ENCODE results near the gene RPS6KA2.

Gene RPS6KA2

DNA sequence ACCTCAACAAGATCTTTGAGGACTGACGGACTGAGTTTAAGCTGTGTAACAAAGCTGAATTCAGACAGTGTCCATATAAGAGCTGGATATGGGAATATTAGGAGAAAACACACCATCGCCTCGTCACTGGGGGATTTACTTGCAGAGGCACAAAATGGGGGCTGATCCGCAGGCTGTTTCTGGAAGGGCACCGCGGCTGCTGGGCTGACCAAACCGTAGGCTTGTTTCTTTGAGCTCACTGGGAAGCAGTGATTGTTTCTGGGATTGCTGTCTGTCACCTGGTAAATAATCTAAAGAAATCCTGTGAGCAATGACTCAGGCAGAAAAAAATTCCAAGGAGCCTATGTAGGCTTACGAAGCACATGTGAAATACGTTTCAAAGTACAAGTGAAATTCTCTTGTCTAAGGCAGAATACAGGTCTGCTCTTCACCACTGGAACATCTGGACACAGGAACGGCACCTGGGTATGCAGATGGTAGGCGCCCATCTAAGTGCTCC, 180.4 kb downstream of the RPS6KA2 start:
- no peak for DNase-seq (ENCODE audit: low read depth)

DNA sequence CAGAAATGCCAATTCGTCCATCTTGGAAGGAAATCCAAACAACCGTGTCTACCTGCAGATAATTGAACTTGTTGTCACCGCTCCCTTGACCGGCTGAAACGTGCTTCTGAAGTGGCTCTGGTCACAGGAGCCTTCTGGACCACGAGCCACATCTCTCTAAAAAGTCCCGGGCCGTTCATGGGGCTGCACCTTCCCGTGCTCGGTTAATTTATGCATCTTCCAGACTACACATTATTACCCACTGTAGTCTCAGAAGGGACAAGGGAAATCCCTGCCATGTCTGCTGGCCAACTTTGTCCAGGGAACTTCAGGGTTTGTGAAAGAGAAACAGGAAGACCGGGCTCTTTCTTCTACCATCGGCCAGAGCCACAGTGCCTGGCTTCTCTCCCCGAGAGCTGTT, 180.9 kb downstream of the RPS6KA2 start:
- DNase-seq (ENCODE audit: low read depth): no peak

DNA sequence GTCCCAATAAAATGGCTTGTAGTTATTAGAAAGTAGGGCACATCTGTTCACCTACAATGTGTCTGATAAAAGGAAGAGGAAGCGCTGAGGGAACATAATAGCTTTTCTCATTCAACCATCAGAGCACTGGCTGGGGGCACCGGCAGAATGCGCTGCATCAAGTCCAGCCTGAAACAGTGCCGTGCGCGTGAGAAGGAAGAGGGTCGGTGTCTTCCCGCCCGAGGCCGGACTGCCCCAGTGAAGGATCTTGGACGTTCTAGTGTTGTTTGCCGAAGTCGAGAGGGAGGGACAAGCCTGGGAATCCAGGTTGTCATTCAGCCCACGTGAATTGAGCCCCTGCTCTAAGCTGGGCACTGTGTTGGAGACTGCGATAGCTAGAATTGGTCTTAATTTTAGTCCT, 182.6 kb downstream of the RPS6KA2 start:
- no peak for DNase-seq (ENCODE audit: low read depth)

DNA sequence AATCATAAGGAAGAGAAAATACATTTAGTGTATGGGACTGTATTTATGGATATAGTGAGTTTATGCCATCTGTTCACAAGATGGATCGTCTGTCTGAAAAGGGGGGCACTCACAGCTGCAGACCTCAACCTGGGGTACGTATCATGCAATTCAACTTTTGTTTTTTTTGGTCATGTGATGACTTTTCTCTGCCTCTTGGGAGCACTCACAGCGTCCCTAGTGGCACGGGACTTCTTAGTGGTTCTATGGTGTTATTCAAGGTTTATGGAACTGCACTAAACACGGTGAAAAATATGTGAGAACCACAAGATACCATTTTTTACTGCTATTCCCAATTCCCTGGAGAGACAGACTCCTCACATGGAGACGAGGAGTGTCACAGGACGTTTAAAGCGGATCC, 183.9 kb downstream of the RPS6KA2 start:
- DNase-seq (ENCODE audit: low read depth): no peak

DNA sequence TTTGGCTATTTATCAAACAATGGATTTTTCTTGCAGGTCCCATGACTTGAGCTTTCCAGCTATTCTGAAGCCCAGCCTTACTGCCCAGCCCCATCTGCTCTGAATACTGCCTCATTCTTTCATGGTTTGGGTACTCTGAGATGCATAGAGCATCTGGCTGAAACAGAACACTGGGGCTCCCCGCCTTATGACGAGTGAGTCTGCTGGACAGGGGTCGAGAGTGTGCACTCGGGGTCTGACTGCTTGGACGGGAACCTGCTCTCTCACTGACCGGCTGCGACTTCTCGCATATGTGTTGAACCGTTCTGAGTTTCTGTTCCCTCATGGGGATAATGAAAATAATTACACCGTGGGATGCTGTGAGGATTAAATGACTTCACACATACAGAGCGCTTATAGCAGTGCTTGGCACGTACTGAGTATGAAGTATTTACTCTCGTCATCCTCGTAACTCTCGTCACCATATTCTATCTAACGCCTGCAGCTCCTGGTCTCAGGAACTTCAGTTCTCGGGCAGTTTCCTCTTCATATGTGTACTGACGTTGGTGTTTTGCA, 184.8 kb downstream of the RPS6KA2 start:
- DNase-seq (ENCODE audit: low read depth): no peak

DNA sequence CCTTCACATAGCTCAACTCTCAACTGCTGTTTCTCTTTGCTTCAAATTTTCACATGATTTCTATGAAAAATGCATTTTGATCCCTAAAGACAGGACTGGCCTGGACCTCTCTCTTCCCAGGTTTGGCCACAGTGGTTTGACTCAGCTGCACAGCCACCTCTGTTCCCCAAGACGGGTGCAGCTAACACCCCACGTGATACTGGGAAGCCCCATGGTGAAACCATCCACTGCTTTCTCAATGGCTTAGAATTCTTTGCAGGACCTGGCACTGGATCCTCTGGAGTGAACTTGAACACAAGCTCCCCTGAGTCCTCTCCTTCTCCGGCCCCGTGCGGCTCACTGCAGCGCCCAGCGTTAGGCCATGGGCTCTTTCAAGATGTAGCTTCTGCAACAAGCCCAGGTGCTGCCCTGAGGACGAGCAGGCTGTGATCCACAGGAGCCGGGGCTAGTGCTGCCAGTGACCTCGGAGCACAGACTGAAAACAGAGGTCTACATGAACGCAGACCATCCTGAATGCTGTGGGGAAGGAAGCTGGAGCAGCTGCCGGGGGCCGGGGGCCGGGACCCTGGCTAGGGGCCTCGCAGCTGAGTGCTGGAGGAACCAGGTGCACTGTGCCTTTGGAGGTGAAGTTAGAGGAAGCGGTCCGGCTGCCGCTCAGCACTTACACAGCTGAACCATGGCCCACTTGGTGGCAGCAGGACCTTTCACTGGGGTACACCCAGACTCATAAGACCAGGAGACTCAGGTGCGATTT, 185.5 kb downstream of the RPS6KA2 start:
- no peak for DNase-seq (ENCODE audit: low read depth)

DNA sequence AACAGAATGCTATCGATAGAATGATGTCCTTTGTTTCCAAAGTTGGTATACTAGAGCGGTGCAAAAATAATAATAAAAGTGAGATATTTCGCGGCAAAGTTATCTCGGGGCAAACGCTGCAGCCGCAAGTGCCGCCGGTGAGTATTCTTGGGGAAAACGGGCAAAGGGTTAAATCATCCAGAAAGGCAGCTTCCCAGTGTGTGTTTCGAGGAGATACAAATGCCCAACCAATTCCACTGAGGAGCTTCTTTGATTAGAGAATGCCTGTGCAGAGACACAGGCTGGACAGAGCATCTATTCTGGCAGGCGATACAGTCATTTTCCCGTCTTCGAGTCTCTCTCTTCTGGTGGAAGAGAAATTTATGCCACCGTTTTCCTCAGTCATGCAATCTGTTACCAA, 186.3 kb downstream of the RPS6KA2 start:
- no peak for DNase-seq (ENCODE audit: low read depth)

DNA sequence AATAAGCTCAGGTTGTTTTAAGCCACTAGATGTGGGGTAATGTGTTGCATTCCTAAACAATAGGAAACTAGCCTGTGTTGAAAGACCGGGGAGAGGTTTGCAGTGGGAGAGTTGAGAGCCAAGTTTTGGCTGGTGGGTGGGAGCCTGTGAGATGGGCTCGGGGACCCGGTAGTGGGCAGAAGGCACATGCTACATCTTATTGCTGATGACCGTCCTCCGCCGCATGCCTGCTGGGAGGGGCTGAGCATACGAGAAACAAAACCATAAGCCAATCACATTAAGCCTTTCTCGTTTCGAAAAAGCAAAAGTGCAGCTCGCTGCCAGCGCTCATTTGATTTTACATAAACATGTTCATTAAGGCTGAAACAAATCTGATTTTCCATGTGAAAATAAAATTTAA, 186.9 kb downstream of the RPS6KA2 start:
- no peak for DNase-seq (ENCODE audit: low read depth)

DNA sequence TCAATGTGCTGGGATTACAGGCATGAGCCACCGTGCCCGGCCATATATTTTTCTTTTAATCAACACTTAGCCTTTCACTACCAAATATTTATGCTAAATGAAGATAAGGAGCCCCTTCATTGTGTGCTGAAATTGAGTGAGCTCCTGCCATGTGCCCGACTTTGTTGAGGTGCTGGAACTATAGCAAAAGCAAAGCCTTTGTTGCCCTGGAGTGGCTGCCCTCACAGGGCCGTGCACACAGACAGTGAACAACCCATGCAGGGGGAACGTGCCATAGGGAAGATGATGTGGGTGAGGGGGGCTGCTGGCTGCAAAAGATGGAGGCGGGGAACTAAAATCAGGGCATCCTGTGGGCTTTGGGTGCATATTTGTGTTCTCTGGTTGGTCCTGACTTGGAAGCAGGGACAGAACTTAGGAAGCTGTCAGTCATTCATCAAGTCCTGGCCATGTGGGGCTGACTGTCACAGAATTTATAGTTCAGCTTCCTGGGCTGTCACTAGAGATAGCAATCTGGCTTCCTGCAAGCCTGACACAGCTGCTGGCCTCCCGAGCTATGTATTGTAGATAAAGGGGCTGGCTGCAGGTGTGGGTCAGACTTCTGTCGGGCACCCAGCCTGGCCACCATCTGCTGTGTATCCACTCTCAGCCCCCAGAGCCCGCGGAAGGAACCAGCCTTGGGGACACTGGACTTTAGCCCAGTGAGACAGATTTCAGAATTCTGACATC, 187.5 kb downstream of the RPS6KA2 start:
- DNase-seq (ENCODE audit: low read depth): no peak

DNA sequence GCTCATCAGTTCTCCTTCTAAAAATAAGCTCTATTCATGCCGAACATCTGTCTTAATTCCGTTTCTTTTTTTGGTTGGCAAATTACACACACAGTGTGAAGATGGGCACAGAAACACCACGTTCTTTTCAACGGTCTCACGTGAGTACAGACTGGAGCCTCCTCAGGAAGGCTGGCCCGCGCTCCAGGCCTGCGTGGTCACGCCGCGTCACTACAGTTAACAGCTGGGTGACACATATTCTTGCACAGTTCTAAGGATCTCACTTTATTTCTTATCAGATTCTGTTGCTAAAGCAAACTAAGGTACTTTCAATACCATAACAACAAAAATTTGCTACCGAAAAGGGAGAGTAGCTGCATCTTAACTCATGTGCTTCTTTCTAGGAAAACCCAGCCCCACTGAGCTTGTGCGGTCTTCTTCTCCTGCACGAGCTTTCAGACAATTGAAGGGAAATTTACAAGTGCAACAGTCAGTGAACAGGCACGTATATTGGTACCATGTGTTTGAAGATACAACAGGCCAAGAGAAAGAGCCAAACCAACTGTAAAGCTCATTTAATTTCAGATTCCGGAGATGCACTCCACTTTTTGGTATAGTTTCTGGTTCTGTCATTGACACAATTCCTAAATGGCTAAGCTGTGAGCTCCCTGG, 188.7 kb downstream of the RPS6KA2 start:
- no peak for DNase-seq (ENCODE audit: low read depth)

DNA sequence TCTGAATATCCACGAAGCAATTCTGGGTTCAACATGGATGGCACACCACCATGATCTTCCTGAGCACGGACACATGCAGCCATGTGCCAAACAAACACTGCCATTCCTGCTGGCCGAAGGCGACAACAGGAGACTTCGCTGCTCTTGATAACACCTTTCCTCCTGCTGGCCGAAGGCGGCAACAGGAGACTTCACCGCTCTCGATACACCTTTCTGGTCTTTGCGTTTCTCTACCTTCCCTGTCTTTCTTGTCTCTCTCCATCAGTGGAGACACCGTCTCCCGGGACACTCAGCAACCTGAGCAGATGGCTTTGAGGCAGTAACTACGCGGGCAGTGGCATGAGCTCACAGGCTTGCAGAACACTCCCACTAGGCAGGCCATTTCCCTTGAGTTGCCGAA, 189.4 kb downstream of the RPS6KA2 start:
- no peak for DNase-seq (ENCODE audit: low read depth)

DNA sequence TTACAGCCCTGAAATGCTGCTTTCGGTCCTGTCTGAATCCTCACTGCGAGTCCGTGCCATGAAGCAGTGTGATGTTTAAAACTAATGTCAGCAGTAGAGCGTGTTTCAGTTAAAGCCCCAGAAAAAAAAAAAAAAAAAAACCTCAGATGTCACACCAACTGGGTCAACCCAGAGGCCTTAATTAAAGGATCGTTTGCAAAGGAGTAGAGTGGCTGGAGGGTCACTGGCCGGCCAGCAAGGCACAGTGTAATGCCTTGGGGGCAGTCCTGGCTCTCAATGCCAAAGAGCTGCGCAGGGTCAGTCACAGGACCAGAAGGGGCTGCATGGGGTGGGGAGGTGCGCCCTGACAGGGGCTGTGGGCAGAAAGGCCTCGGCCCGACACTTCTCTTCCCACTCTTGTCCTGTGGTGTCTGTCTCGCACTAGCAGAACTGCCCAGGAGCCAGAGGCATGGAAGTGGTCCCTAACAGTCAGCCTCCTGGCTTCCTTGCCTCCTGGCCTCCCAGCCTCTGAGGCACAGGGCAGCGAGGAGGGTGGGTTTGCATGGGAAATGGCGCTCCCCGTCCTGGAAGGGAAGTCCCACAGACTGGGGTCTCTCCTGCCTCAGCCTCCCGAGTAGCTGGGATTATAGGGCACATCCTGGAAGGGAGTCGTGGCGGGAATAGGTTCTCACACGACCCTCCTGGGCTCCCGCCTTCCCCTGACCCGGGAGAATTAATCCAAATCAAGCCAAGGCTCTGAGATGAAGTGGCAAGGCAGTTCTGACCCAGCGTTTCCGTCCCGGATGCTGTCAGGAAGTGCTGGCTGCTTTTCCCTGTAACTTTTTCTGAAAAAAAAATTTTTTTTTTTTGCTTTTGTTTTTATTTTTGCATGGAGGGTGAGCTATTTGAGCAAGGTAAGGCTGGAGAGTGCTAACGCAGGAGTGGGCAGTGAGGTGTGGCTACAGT, 190.6 kb downstream of the RPS6KA2 start:
- DNase-seq (ENCODE audit: low read depth): no peak

DNA sequence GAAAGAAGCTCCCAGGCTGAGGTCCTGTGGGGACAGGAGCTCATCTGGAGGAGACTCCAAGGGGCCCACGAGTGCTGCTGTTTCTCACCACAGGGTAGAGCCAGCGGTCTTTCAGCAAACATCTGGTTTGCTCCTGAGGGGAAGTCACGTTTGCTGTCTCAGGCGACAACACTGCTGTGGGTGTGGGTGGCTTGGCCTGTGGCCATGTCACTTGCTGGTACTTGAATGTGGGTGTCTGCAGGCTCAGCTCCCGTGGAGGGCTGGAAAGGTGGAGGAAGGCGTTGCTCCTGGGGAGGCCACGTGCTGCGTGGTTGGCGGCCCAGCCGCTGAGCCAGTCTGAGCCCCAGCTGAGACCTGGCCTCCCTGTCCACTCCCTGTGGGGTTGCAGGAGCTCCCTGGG, 191.5 kb downstream of the RPS6KA2 start:
- DNase-seq (ENCODE audit: low read depth): no peak

DNA sequence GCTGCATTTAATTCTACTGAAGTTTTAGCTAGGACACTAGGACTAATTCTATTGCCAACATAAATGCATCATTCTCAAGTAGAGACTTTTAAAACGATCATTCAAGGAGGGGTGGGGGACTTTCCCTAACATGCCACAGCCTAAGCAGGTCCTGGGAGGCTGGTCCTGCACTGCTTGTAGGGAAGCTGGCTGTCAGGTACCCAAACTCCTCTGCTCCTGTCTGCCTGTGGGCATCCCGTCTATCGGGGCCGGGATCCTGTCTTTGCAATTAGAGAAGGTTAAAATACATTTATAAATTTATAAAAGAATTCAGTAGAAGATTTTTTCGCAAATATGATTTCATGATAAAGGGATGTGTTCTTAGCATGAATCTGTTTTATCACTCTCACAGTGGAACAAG, 192.7 kb downstream of the RPS6KA2 start:
- DNase-seq (ENCODE audit: low read depth): no peak

DNA sequence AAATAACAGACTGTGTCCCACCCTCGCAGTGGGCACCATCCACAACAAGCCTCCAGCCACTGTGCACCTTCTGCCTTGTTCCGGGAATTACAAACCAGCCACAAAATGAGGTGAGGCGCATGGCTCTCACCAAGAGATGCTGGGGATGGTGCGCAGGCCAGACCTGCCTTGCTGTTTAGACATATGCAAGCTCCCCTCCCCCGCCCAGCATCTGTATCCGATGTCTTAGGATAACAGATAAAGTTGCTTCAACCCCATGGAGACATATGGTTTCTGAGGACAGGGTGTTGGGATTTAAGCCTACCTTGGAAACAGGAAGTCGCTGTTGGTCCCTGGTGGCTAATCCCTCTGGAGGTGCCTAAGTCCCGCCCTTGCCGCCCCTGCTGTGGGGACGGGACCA, 194.0 kb downstream of the RPS6KA2 start:
- DNase-seq (ENCODE audit: low read depth): no peak

DNA sequence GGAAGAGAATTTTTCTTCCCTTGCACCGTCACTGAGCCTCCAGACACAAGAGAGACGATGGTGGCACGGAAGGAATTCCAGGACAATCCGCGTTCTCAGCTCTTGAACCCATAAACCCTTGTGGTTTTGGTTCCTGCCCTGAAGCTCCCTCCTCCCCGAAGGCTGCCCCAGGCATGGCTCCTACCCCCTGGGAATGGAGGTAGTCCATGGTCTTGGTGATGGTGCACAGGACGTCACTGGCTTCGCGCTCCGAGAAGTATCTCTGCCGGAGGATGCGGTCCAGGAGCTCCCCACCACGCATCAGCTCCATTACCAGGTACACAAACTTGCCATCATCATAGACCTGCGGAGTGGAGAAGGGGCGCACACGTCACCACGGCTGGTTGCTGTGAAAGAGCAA, 196.8 kb downstream of the RPS6KA2 start:
- no peak for DNase-seq (ENCODE audit: low read depth)

DNA sequence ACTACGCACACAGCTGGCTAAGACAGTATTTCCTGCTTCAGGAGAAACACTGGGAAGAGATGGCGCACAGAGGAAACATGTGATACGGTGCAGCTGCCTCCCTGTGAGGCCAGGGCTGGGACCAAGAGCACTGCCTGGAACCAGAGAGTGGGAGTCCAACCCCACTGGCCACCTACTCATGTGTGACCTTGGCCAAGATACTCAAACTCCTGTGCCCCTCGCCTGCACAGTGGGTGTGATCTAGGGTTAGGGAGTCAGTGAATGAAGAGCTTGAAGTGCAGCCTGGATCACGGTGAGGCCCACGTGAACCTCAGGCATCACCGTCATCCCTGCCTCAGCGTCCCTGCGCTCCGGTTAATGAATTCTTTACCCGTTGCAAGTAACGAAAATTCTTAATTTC, 202.6 kb downstream of the RPS6KA2 start:
- no peak for DNase-seq (ENCODE audit: low read depth)

DNA sequence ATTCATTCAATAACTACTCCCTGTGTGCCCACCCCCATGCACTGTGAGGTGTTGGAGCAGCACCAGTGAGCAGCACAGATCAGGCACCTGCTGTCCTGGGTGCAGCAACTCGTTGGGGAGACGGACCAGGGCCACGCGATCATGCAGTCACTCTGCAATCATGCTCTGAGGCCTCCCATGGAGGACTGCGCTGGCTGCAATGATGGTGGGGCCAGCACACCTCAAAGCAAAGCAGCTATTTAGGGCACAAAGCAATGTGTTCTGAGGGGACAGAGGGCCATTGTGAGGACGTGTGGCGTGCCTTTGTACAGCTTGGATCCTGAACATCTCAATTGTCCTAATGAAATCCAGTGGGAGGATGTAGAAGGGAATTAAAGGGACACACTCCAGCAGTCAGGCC, 203.3 kb downstream of the RPS6KA2 start:
- DNase-seq (ENCODE audit: low read depth): no peak

DNA sequence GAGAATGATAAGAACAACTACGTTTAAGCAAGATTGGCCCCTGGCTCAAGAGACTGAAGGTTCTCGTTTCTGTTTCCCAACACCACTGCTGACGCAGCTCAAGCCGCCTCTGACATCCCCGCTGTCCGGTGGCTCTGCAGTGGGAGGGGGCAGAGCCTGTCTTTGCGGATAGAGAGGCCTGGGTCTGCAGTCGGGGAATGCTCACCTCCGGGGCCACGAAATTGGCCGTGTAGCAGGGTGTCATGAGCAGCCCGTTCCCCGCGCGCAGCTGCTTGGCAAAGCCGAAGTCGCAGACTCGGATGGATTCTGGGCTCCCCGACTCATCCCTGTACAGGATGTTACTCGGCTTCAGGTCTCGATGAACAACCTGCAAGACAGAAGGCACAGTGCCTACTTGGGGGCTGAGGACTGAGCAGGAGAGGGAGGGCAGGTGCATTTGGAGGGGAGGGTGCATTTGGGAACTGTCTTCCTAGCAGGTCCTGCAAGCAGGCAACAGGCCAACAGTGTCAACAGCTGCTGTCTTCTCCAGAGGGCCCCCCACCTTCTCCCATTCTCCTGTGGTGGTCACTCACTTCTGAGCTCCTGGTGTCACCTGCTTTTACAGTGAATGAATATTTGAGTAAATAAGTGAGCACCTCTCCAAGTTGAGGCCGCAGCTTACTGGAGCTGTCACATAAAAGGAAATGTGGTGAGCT, 203.9 kb downstream of the RPS6KA2 start:
- no peak for DNase-seq (ENCODE audit: low read depth)

DNA sequence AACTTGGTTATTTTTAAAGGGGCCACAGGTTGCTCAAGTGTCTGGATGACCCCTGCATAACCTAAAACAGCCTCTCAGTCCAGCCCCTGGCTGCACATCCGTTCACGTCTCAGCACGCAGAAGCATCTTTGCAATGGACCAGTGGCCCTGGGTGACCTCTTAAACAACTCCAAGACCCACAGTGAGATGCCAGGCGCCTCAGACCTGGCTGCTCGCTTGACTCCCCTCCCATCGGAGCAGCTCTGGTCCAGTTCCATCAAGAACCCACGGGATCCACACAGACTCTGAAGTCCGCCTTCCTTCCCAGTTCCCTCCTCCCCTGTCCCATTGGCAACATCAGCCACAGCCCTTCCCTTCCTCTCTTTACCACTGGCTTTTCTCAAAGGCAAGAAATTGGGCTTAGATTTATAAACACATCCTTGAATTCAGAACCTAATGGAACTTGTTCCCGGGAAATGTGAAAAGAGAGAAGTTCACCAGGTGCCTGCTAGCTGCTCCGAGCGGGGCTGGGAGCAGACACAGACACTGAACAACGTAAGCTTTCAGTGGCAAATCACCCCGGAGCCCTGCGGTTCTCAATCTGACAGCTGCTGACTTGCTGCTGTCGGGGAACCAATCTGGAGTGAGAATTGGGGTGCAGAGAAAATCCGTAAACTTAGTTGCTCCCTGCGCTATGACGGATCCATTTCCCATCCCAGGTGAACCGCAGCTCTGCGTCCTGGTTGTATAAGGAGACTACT, 204.7 kb downstream of the RPS6KA2 start:
- no peak for DNase-seq (ENCODE audit: low read depth)

All from activated T-cell treated with anti-CD3 and anti-CD28 coated beads for 1 hour (primary cell).